Adrenal gland (tissue), 5 donors: ENCODE measurements around the gene VPS9D1.
"Not testable (repeated sequence)": the region's sequence is repeated elsewhere in the genome, so short reads cannot be mapped to it uniquely, and the experiment has no call there.

Source experiments
- POLR2A ChIP-seq, 2 donors: fragments of 450-650 bp; IDR thresholded peaks; one replicate each; pipeline ENCODE4 v1.6.1; 2017; ENCODE audit warnings: antibody characterized with exemption in 2 of 2, mild to moderate bottlenecking in 2 of 2, moderate library complexity in 1 of 2
- TF ChIP-seq, protein P1 (sequence below), 6 experiments: fragments of 450-650 bp in 4 of 6; fragments of 200-600 bp in 2 of 6; sonication (generic) in 1 of 6; IDR thresholded peaks; 1 replicate in 5 of 6; 2 replicates in 1 of 6; pipeline versions ENCODE4 v1.5.1 to v1.8.0; 2016 to 2021; ENCODE audit warnings: antibody characterized with exemption in 6 of 6, mild to moderate bottlenecking in 2 of 6, moderate library complexity in 1 of 6
- donor health status: DM: no; HTN: no; CAD: no.

DNA sequence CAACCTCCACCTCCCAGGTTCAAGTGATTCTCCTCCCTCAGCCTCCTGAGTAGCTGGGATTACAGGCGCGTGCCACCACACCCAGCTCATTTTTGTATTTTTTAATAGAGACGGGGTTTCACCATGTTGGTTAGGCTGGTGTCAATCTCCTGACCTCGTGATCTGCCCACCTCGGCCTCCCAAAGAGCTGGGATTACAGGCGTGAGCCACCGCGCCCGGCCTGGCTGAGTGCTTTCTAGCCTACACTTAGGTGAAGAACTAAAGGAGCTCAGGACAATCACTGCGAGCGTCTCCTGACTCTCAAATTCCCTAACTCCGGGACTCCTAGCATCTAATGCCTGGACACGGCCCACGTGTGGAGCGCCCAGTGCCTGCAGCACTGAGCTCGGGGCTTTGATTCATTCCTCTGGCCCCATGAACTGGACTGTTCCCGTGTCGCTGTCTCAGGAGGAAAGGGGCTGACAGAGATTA, 21.0 kb downstream of the VPS9D1 start:
- not testable (repeated sequence) for TF ChIP-seq POLR2A (IDR thresholded peaks at IDR 0.05)
- TF ChIP-seq, protein P1, sequence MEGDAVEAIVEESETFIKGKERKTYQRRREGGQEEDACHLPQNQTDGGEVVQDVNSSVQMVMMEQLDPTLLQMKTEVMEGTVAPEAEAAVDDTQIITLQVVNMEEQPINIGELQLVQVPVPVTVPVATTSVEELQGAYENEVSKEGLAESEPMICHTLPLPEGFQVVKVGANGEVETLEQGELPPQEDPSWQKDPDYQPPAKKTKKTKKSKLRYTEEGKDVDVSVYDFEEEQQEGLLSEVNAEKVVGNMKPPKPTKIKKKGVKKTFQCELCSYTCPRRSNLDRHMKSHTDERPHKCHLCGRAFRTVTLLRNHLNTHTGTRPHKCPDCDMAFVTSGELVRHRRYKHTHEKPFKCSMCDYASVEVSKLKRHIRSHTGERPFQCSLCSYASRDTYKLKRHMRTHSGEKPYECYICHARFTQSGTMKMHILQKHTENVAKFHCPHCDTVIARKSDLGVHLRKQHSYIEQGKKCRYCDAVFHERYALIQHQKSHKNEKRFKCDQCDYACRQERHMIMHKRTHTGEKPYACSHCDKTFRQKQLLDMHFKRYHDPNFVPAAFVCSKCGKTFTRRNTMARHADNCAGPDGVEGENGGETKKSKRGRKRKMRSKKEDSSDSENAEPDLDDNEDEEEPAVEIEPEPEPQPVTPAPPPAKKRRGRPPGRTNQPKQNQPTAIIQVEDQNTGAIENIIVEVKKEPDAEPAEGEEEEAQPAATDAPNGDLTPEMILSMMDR (IDR thresholded peaks at IDR 0.05) = not testable (repeated sequence)
